Raji (cell line): ENCODE results near the gene DLX3.

ENCODE experiments used
- POLR2A ChIP-seq: IDR thresholded peaks from 2 replicates; pipeline ENCODE4 v1.6.1; 2011; ENCODE audit warnings: low read depth, low read length, control low read depth; ENCODE audit not compliant: insufficient read depth

Gene DLX3

GRCh38 chr17:49995055-49995738 lies at the start of gene DLX3:
DLX3 (minus strand) TSS chr17:49995224; CDS start chr17:49994998, 226 bp downstream.
- no peak for TF ChIP-seq POLR2A

- TF ChIP-seq POLR2A: no peak
Measured at GRCh38 chr17:50044483-50044882, 49.5 kb upstream of the DLX3 start.

GRCh38 chr17:50043290-50044148 lies 48.5 kb upstream of the DLX3 start:
- no peak for TF ChIP-seq POLR2A

GRCh38 chr17:50042211-50042610 lies 47.2 kb upstream of the DLX3 start:
- TF ChIP-seq POLR2A: no peak

- TF ChIP-seq POLR2A: no peak
Measured at GRCh38 chr17:50039058-50039457, 44.0 kb upstream of the DLX3 start.

GRCh38 chr17:50037321-50038107 lies 42.5 kb upstream of the DLX3 start:
- no peak for TF ChIP-seq POLR2A

- TF ChIP-seq POLR2A: no peak
Measured at GRCh38 chr17:50036455-50037261, 41.6 kb upstream of the DLX3 start.

GRCh38 chr17:50035945-50036344 lies 40.9 kb upstream of the DLX3 start:
- TF ChIP-seq POLR2A: no peak

- no peak for TF ChIP-seq POLR2A
Measured at GRCh38 chr17:50035421-50035879, 40.4 kb upstream of the DLX3 start.

- no peak for TF ChIP-seq POLR2A
Measured at GRCh38 chr17:50034498-50035364, 39.7 kb upstream of the DLX3 start.

- TF ChIP-seq POLR2A: no peak
Measured at GRCh38 chr17:50033316-50033715, 38.3 kb upstream of the DLX3 start.

GRCh38 chr17:50029185-50029584 lies 34.2 kb upstream of the DLX3 start:
- no peak for TF ChIP-seq POLR2A

GRCh38 chr17:50028736-50029120 lies 33.7 kb upstream of the DLX3 start:
- TF ChIP-seq POLR2A: no peak
